Skeletal muscle tissue (tissue), 4 donors: ENCODE measurements around the gene ST6GALNAC1. TPM values are rescaled to one million over a fixed set of nuclear protein-coding genes. Genes with fewer than 3 reads are reported as not detected.

ENCODE experiments used
- H3K27ac ChIP-seq: one replicate; pipeline ENCODE4 v1.7.0; 2013; ENCODE audit warnings: mild to moderate bottlenecking, low read depth, low read length, inconsistent platforms
- H3K27me3 ChIP-seq, 3 donors: one replicate each; pipeline ENCODE4 v1.7.0; 2013; ENCODE audit warnings: low read length in 3 of 3; ENCODE audit not compliant: control insufficient read depth in 3 of 3, insufficient read depth in 3 of 3
- H3K36me3 ChIP-seq, 3 donors: one replicate each; pipeline ENCODE4 v1.7.0; 2013; ENCODE audit warnings: low read length in 3 of 3; ENCODE audit not compliant: control insufficient read depth in 3 of 3, insufficient read depth in 3 of 3
- H3K4me1 ChIP-seq, 3 donors: one replicate each; pipeline ENCODE4 v1.7.0; 2013; ENCODE audit warnings: low read length in 3 of 3, mild to moderate bottlenecking in 3 of 3; ENCODE audit not compliant: control insufficient read depth in 3 of 3, insufficient read depth in 3 of 3
- H3K4me3 ChIP-seq, 3 donors: one replicate each; pipeline ENCODE4 v1.7.0; 2013; ENCODE audit warnings: low read length in 3 of 3
- H3K9ac ChIP-seq, 3 donors: one replicate each; pipeline ENCODE4 v1.7.0; 2013; ENCODE audit warnings: low read length in 3 of 3, mild to moderate bottlenecking in 3 of 3, moderate library complexity in 2 of 3, low read depth in 1 of 3
- H3K9me3 ChIP-seq, 3 donors: one replicate each; pipeline ENCODE4 v1.7.0; 2013; ENCODE audit warnings: low read length in 3 of 3; ENCODE audit not compliant: control insufficient read depth in 3 of 3
- total RNA-seq: library from RNA; depleted of rRNA; stranded (reverse); fragments of >200 nt; gene quantifications from one replicate; pipeline ENCODE4 v1.2.3, GENCODE V29; 2014
- donor health status: Osteomylitis.

Gene ST6GALNAC1
- total RNA-seq, 1 donor from 2014 or later = not detected

DNA sequence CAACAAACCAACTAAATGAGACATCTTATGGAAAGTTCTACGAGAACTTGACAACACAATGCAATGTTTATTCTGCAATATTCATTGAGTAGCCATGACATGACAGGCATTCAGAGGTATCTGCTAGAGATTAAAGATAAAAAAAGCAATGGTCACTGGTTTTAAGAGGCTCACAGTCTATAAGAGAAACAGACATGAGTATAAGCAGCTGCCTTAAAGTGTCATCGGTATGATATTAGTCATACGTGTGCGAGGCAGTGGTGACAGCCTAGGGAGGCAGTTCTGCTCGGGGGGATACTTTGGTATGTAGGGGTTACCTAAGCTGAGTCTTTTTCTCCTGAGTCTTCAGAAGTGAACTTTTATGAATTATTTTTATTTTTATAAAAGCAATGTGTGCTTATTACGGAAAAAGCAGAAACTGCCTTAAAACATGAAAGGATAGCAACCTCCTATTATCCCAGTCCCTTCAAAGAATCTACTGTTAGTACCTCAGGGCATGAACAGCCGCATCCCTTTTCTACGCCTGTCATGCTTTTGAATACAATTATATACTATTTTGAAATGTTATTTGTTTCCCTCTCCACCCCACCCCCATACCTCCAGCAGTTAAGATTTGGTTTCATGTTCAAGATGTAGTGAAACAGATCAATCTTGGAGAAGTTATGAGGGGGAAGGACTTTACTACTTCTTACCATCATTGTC, 7.7 kb downstream of the ST6GALNAC1 start:
- H3K27ac ChIP-seq = no peak overlapping the region
- no peaks in the 10 kb centered on the region for H3K36me3 ChIP-seq
- no peaks in the 10 kb centered on the region for H3K9me3 ChIP-seq
- no peaks in the 10 kb centered on the region for H3K4me1 ChIP-seq
- no peak overlapping the region for H3K9ac ChIP-seq
- no peak overlapping the region for H3K4me3 ChIP-seq
- H3K27me3 ChIP-seq = no peaks in the 10 kb centered on the region

DNA sequence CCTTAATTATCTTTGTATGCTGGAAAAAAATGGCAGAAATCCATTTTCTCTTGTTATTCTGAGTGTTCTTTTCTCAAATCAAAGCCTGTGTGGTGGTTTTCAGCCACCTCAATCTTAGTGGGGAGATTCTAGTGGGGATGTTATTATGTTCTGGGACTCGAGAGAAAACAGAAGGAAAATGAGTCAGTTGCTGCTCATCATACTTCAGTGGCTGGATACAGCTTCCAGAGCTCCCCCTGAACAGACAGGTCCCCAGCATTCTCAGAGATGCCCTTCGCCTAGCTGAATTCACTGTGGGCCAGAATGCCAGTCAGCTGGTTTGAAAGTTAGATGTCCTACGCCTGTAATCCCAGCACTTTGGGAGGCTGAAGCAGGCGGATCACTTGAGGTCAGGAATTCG, 8.5 kb downstream of the ST6GALNAC1 start:
- H3K27me3 ChIP-seq = no peaks in the 10 kb centered on the region
- no peak overlapping the region for H3K27ac ChIP-seq
- H3K4me3 ChIP-seq = no peak overlapping the region
- H3K9ac ChIP-seq = no peak overlapping the region
- H3K36me3 ChIP-seq = no peaks in the 10 kb centered on the region
- H3K4me1 ChIP-seq = no peaks in the 10 kb centered on the region
- no peaks in the 10 kb centered on the region for H3K9me3 ChIP-seq

DNA sequence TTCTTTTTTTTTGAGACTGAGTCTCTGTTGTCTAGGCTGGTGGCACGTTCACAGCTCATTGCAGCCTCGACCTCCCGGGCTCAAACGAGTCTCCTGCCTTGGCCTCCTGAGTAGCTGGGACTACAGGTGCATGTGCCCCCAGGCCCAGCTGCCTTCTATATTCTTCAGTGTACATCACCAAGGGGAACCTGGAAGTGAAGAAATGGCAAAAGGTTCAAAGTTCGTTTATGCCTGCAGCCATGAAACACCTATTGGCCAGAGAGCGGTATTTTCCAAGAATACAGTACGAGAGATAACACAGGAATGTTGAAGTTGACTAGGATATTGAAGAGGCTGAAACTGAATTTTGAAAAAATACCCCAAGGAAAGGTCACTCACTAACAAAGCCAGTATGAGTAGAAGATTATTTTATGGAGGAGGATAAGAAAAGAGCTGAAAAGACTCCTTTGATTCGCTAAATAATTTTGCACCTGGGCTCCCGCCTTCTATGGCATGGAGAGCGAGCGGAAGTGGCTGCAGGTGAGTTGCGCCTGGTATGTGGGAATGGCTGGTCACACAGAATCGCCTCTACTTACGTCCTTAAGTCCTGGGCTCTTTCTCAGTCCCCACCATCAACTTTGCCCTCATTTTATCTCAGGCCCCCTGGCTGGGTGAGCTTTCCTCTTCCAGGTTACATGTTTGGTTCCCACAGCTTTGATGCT, 9.8 kb downstream of the ST6GALNAC1 start:
- Histone ChIP-seq H3K4me3 (no peak overlapping the region), H3K27me3 (no peaks in the 10 kb centered on the region), H3K27ac (no peak overlapping the region), H3K9ac (no peak overlapping the region), H3K9me3 (no peaks in the 10 kb centered on the region), H3K4me1 (no peaks in the 10 kb centered on the region), H3K36me3 (no peaks in the 10 kb centered on the region)

DNA sequence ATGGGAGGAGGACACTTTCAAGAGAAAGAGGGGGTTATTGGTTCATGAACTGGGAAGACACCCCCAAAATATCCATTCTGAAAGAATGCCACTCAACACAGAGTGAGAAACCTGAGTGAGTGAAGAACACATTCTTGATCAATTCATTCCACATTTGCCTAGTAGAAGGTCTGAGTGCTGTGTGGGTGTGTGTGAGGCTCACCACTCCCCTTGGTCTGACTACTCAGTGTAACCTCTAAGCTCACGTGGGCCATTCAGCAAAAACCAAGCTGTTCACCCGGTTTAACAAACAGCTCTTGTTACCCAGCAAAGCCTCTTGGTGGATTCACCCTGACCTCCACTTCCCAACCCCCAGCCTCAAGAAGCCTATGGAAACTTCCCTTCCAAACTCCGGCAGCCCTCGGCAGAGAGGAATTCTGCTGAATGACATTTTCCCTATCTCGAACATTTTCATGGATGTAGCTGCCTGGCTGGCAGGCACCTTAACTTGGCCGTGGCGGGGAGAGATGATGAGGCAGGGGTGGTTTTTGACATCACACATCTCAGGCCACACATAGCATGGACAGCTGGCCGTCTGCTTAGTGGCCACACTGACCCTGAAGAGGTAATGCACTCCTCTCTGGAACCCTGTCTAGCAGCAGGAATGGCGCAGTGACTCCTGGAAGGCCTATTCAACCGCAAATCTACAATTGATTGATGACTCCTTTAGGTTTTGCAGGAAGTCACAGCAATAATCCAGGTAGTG, 11.6 kb downstream of the ST6GALNAC1 start:
- Histone ChIP-seq H3K9ac (no peak overlapping the region), H3K36me3 (no peaks in the 10 kb centered on the region), H3K27ac (no peak overlapping the region), H3K4me1 (no peaks in the 10 kb centered on the region), H3K4me3 (no peak overlapping the region), H3K27me3 (peaks cover 0 to 2% (median 0%) of the 10 kb centered on the region in 3 donors), H3K9me3 (no peaks in the 10 kb centered on the region)

DNA sequence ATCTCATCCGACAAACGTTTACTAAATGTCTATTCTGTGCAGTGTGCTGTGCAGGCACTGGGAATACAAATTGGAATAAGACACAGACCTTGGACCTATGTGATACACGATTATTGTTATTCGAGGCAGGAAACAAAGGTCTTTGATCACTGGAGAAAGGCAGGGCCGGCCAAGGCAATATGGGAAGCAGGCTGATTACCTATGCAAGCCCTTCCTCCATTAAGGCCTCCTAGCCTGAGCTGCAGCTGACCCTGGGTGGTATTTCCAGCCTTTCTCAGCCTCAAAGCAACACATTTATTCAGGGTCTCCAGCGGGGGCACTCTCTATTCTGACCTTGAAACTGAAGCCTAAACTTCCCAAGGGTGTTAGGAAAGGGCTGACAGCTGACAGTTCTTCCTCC, 13.4 kb downstream of the ST6GALNAC1 start:
- Histone ChIP-seq H3K4me3 (no peak overlapping the region), H3K36me3 (no peaks in the 10 kb centered on the region), H3K4me1 (no peaks in the 10 kb centered on the region), H3K9ac (no peak overlapping the region), H3K27me3 (peaks cover 0 to 2% (median 0%) of the 10 kb centered on the region in 3 donors), H3K27ac (no peak overlapping the region), H3K9me3 (no peaks in the 10 kb centered on the region)

DNA sequence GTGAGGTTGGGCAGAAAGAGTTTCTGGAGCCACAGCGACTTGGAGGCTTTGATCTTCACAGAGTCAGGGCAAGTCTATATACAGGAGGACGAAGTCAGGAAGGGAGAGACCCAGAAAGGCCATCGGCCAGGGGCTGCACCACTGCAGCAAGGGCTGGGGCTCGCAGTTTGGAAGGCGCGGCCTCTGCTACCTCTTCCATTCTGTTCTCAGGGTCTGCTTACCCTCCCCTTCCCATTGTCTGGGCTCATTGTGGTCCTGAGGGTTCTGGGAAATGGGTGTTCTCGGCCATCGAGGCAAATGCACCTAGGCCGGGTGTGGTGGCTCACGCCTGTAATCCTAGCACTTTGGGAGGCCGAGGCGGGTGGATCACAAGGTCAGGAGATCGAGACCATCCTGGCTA, 16.0 kb downstream of the ST6GALNAC1 start:
- H3K4me1 ChIP-seq = peaks cover 0 to 4% (median 0%) of the 10 kb centered on the region in 3 donors
- H3K27me3 ChIP-seq = peaks cover 0 to 2% (median 0%) of the 10 kb centered on the region in 3 donors
- H3K4me3 ChIP-seq = no peak overlapping the region
- no peaks in the 10 kb centered on the region for H3K9me3 ChIP-seq
- no peak overlapping the region for H3K27ac ChIP-seq
- no peak overlapping the region for H3K9ac ChIP-seq
- H3K36me3 ChIP-seq = no peaks in the 10 kb centered on the region

DNA sequence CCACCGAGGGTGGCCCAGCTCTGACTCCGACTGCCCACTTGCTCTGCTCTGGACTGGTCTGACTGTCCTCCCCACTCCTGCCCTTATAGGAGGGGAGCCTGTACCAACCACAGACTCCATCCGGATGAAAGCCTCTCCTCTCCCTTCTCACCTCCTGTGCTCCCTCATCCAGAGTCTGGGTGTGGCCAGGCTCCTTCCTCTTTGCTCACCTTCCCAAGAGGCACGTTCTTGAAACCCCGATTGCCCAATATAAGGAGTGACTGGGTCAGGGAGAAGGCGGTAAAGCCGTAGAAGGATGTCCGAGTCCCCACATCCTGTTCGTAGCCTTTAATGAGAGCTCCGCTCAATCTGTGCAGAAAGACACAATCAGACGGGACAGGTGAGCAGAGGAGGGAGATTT, 17.1 kb downstream of the ST6GALNAC1 start:
- H3K9me3 ChIP-seq = no peaks in the 10 kb centered on the region
- no peaks in the 10 kb centered on the region for H3K36me3 ChIP-seq
- H3K9ac ChIP-seq = no peak overlapping the region
- peaks cover 0 to 2% (median 0%) of the 10 kb centered on the region in 3 donors for H3K27me3 ChIP-seq
- no peak overlapping the region for H3K27ac ChIP-seq
- H3K4me1 ChIP-seq = peaks cover 0 to 4% (median 0%) of the 10 kb centered on the region in 3 donors
- H3K4me3 ChIP-seq = no peak overlapping the region

DNA sequence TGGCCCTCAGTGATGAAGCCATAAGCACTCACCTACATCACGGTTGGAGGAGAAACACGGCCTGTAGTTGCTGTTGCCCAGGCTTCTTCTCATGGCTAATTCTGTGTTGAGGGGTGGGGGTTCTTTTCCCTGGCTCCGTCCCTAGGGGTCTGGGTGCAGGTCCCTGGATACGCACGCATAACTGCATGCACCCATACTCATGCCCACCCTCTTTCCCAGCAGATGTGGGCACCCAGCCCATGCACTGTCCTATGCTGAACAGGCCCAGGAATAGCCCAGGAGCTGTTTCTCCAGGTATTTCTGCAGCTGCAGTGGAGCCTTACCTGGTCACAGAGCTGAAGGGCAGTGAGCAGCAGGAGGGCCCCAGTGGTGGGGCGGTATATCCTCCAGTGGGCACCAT, 18.1 kb downstream of the ST6GALNAC1 start:
- no peaks in the 10 kb centered on the region for H3K36me3 ChIP-seq
- no peaks in the 10 kb centered on the region for H3K9me3 ChIP-seq
- H3K27ac ChIP-seq = no peak overlapping the region
- H3K9ac ChIP-seq = no peak overlapping the region
- peaks cover 0 to 2% (median 0%) of the 10 kb centered on the region in 3 donors for H3K27me3 ChIP-seq
- no peak overlapping the region for H3K4me3 ChIP-seq
- peaks cover 0 to 4% (median 0%) of the 10 kb centered on the region in 3 donors for H3K4me1 ChIP-seq

DNA sequence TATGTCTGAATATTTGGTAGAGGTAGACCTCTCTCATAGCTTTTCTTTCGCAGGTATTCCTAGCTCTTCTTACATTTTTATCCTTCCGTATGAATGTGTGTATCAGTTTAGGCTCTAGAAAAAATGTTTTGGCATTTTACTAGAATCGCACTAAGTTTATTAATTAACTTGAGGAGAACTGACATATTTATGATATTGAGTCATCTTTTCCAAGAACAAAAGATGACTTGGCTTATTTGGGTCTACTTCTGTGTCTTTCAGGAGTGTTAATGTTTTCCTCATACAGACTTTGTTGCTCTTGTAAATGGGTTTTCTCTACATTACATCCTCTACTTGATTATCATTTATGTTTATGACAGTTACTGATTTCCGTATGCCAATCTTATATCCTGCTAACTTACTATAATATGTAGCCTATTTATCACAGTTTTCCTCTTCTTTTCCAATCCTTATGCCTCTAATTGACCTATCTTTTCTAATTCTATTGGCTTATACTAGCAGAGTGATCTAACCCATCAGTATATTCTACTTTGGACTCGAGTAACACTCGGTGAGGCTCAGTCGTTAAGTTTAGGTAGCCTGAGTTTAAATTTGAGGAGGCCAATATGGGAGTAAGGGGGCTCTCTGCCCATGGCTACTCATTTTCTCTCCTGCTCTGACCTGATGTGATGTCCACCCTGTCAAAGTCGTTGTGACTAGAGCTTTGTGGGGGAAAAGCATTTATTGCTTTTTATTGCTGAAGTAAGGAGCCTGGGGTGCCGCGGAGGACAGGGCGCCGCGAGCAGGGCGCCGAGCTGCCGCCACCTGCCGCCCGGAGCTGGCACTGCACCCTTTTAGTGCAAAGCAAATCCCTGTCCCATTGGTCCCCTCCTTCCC, 20.0 kb downstream of the ST6GALNAC1 start:
- H3K4me3 ChIP-seq = no peak overlapping the region
- peaks cover 0 to 2% (median 0%) of the 10 kb centered on the region in 3 donors for H3K27me3 ChIP-seq
- no peak overlapping the region for H3K27ac ChIP-seq
- H3K4me1 ChIP-seq = peaks cover 0 to 4% (median 0%) of the 10 kb centered on the region in 3 donors
- H3K9ac ChIP-seq = peak overlapping the region in 2 of 3 donors; percentile 13 to 34
- H3K36me3 ChIP-seq = no peaks in the 10 kb centered on the region
- no peaks in the 10 kb centered on the region for H3K9me3 ChIP-seq
